ENCODE results near the gene NACAD. TPM values are rescaled to one million over a fixed set of nuclear protein-coding genes. Genes with fewer than 3 reads are reported as not detected.

Gene NACAD
- total RNA-seq, 1 donor from 2014 or later, result 11.4 TPM

DNA sequence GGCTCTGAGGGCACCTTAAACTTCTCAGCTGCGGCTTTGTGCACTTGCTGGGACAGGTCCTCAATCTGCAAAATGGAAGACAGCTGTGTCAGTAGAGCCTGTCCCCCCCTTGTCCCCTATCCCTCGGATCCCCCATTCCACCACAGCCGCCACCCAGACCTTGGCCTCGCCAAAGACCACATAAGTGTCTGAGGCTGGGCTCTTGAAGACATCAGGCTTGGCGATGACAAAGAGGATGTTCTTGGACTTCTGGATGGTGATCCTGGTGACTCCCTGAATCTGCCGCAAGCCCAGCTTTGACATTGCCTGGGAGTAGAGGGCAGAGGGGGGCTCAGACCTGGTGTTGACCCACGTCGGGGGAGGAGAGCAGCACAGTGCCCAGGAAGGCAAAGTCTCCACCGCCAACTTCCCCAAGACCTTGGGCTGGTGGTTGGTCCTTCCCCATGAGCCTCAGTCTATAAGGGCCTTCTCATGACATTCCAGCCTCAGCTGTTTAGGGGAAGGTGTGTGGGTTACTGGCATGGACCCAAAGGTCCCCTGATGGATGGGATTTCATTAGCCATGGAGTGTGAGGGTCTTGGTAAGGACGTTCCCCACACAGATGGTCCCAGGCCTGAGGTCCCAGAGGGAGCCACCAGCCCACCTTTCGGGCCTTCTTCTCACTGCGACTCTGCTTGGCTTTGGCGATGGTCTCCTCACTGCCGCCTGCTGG, 7.7 kb downstream of the NACAD start:
- Mint-ChIP-seq H3K4me1 (peaks cover 2% of the 10 kb centered on the region), H3K27ac (no peak overlapping the region), H3K4me3 (no peak overlapping the region), H3K36me3 (peaks cover 5% of the 10 kb centered on the region), H3K9me3 (no peaks in the 10 kb centered on the region), H3K27me3 (ENCODE audit: low read depth) (no peaks in the 10 kb centered on the region)
- TF ChIP-seq, protein P1, sequence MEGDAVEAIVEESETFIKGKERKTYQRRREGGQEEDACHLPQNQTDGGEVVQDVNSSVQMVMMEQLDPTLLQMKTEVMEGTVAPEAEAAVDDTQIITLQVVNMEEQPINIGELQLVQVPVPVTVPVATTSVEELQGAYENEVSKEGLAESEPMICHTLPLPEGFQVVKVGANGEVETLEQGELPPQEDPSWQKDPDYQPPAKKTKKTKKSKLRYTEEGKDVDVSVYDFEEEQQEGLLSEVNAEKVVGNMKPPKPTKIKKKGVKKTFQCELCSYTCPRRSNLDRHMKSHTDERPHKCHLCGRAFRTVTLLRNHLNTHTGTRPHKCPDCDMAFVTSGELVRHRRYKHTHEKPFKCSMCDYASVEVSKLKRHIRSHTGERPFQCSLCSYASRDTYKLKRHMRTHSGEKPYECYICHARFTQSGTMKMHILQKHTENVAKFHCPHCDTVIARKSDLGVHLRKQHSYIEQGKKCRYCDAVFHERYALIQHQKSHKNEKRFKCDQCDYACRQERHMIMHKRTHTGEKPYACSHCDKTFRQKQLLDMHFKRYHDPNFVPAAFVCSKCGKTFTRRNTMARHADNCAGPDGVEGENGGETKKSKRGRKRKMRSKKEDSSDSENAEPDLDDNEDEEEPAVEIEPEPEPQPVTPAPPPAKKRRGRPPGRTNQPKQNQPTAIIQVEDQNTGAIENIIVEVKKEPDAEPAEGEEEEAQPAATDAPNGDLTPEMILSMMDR (IDR thresholded peaks at IDR 0.05; ENCODE audit: unreplicated experiment), result no peak
- DNase-seq (ENCODE audit: low spot score in 2 of 2, unreplicated experiment in 2 of 2), result no peak

DNA sequence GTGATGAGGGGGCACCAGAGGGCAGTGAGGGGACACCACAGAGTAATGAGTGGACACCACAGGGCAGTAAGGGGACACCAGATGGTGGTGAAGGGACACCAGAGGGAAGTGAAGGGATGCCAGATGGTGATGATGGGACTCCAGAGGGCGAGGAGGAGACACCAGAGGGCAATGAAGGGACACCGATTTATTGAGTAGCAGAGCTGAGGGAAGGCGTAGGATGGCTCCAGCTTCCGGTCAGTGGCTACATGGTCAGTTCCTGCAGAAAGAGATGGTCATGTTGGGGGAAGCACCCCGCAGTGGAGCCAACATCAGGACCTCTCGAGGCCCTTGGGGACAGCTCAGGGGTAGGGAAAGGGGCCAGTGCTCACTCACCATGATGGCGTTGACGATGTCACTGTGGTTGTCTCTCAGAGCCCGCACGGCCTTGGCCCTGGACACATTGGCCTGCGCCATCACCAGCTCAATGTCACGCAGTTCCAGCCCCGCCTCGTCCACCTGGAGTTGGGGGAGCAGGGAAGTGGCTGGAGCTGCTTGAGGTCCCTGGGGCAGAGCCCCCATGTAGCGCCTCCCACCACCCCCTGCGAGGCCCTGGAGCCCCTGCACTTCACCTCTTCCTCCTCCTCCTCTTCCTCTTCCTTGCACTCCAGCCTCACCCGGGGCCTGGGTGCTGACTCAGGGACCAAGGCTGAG, 8.4 kb downstream of the NACAD start:
- peaks cover 8% of the 10 kb centered on the region for H3K36me3 Mint-ChIP-seq
- H3K9me3 Mint-ChIP-seq, result no peaks in the 10 kb centered on the region
- no peaks in the 10 kb centered on the region for H3K27me3 Mint-ChIP-seq (ENCODE audit: low read depth)
- no peaks in the 10 kb centered on the region for H3K4me1 Mint-ChIP-seq
- H3K27ac Mint-ChIP-seq, result no peak overlapping the region
- DNase-seq (ENCODE audit: low spot score in 2 of 2, unreplicated experiment in 2 of 2), result no peak
- TF ChIP-seq, protein P1 (IDR thresholded peaks at IDR 0.05; ENCODE audit: unreplicated experiment), result no peak
- no peak overlapping the region for H3K4me3 Mint-ChIP-seq

DNA sequence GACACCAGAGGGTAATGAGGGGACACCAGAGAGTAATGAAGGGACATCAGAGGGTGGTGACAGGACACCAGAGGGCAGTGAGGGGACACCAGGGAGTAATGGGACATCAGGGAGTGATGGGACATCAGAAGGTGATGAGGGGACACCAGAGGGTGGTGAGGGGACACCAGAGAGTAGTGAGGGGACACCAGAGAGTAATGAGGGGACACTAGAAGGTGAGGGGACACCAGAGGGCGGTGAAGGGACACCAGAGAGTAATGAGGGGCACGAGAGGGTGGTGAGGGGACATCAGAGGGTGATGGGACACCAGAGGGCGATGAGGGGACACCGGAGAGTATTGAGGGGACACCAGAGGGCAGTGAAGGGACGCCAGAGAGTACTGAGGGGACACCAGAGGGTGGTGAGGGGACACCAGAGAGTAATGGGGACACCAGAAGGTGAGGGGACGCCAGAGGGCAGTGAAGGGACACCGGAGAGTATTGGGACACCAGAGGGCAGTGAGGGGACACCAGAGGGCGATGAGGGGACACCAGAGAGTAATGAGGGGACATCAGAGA, 10.6 kb downstream of the NACAD start:
- no peak for DNase-seq (ENCODE audit: low spot score in 2 of 2, unreplicated experiment in 2 of 2)
- TF ChIP-seq, protein P1 (IDR thresholded peaks at IDR 0.05; ENCODE audit: unreplicated experiment), result no peak
- Mint-ChIP-seq H3K4me1 (no peaks in the 10 kb centered on the region), H3K27me3 (ENCODE audit: low read depth) (no peaks in the 10 kb centered on the region), H3K36me3 (peaks cover 16% of the 10 kb centered on the region), H3K4me3 (no peak overlapping the region), H3K27ac (no peak overlapping the region), H3K9me3 (no peaks in the 10 kb centered on the region)

DNA sequence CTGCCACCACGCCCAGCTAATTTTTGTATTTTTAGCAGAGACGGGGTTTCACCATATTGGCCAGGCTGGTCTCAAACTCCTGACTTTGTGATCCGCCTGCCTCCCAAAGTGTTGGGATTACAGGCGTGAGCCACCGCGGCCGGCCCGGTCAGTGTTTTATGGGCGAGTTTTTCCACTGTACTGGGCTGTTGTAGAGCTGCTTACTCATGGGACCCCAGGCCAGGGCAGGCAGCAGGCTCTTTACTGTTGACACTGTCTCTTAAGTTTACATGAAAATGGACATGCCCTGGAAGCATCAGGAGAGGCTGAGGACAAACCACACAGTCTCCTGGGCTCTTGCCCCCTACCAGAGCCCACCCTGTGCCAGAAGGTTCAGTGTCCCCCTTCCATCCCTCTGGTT, 11.2 kb downstream of the NACAD start:
- H3K4me1 Mint-ChIP-seq, result no peaks in the 10 kb centered on the region
- H3K9me3 Mint-ChIP-seq, result no peaks in the 10 kb centered on the region
- H3K27me3 Mint-ChIP-seq (ENCODE audit: low read depth), result no peaks in the 10 kb centered on the region
- no peak overlapping the region for H3K27ac Mint-ChIP-seq
- no peak for DNase-seq (ENCODE audit: low spot score in 2 of 2, unreplicated experiment in 2 of 2)
- H3K4me3 Mint-ChIP-seq, result no peak overlapping the region
- TF ChIP-seq, protein P1 (IDR thresholded peaks at IDR 0.05; ENCODE audit: unreplicated experiment), result no peak
- H3K36me3 Mint-ChIP-seq, result peaks cover 22% of the 10 kb centered on the region

DNA sequence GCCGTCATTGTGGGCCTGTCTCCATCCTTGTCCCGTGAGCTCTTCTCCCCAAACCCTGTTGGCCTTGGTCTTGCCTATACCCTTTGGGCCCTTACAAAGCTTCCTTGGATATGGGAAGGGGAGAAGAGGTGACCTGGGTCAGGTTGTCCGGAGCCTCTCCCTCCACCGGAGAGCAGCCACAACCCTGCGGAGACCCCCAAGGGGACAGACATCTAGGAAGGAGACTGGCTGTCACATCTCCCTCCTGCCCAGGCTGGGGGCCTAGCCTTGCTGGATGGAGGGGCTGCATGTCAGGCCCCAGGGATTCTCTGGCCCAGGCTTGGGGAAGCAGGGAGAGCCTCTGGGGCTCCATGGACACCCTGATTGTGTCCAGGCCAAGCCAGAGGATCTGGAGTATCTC, 11.8 kb downstream of the NACAD start:
- Mint-ChIP-seq H3K9me3 (no peaks in the 10 kb centered on the region), H3K4me1 (no peaks in the 10 kb centered on the region), H3K27me3 (ENCODE audit: low read depth) (no peaks in the 10 kb centered on the region), H3K36me3 (peaks cover 23% of the 10 kb centered on the region), H3K27ac (no peak overlapping the region), H3K4me3 (no peak overlapping the region)
- no peak for DNase-seq (ENCODE audit: low spot score in 2 of 2, unreplicated experiment in 2 of 2)
- TF ChIP-seq, protein P1 (IDR thresholded peaks at IDR 0.05; ENCODE audit: unreplicated experiment), result no peak
